GM21515 (cell line): ENCODE measurements around the gene PSTPIP2.
"Not testable (repeated sequence)": the region's sequence is repeated elsewhere in the genome, so short reads cannot be mapped to it uniquely, and the experiment has no call there.

ENCODE experiments used
- ATAC-seq: cut with Tn5 transposase; IDR thresholded peaks from one replicate; pipeline ENCODE4 v1.9.1; 2021; ENCODE audit not compliant: unreplicated experiment

PSTPIP2 gene

GRCh38 chr18:46070815-46071652 is 1.0 kb downstream of the PSTPIP2 start:
- no peak for ATAC-seq

- ATAC-seq = no peak
These were observed 1.8 kb downstream of the PSTPIP2 start for GRCh38 chr18:46070232-46070631.

- ATAC-seq = no peak
These were observed 2.5 kb downstream of the PSTPIP2 start for GRCh38 chr18:46069524-46069923.

- no peak for ATAC-seq
These were observed 3.3 kb downstream of the PSTPIP2 start for GRCh38 chr18:46068763-46069162.

- ATAC-seq = no peak
These were observed 4.5 kb downstream of the PSTPIP2 start for GRCh38 chr18:46067438-46068007.

- ATAC-seq = no peak
These were observed 9.3 kb downstream of the PSTPIP2 start for GRCh38 chr18:46062781-46063180.

GRCh38 chr18:46061796-46062195 is 10.3 kb downstream of the PSTPIP2 start:
- ATAC-seq = no peak

GRCh38 chr18:46061387-46061786 is 10.7 kb downstream of the PSTPIP2 start:
- ATAC-seq = no peak

- ATAC-seq = no peak
These were observed 11.7 kb downstream of the PSTPIP2 start for GRCh38 chr18:46060359-46060841.

- no peak for ATAC-seq
These were observed 16.2 kb downstream of the PSTPIP2 start for GRCh38 chr18:46055838-46056230.

GRCh38 chr18:46054956-46055837 is 16.9 kb downstream of the PSTPIP2 start:
- no peak for ATAC-seq

- ATAC-seq = no peak
These were observed 18.5 kb downstream of the PSTPIP2 start for GRCh38 chr18:46053368-46054095.

GRCh38 chr18:46051731-46052461 is 20.2 kb downstream of the PSTPIP2 start:
- ATAC-seq = no peak

- ATAC-seq = no peak
These were observed 21.8 kb downstream of the PSTPIP2 start for GRCh38 chr18:46050268-46050667.

- ATAC-seq = no peak
These were observed 23.4 kb downstream of the PSTPIP2 start for GRCh38 chr18:46048641-46049040.

- not testable (repeated sequence) for ATAC-seq
These were observed 24.7 kb downstream of the PSTPIP2 start for GRCh38 chr18:46047369-46047768.

- no peak for ATAC-seq
These were observed 25.4 kb downstream of the PSTPIP2 start for GRCh38 chr18:46046688-46047087.

- ATAC-seq = no peak
These were observed 25.9 kb downstream of the PSTPIP2 start for GRCh38 chr18:46046126-46046525.

GRCh38 chr18:46042571-46043123 is 29.4 kb downstream of the PSTPIP2 start:
- no peak for ATAC-seq

- no peak for ATAC-seq
These were observed 31.3 kb downstream of the PSTPIP2 start for GRCh38 chr18:46040747-46041104.
